HG02840 (cell line): ENCODE data around the gene CCKAR.

ENCODE experiments used
- ATAC-seq: cut with Tn5 transposase; IDR thresholded peaks from one replicate; pipeline ENCODE4 v1.9.1; 2021; ENCODE audit warnings: mild to moderate bottlenecking, moderate library complexity, moderate number of reproducible peaks; ENCODE audit not compliant: unreplicated experiment, low FRiP score

CCKAR gene

DNA sequence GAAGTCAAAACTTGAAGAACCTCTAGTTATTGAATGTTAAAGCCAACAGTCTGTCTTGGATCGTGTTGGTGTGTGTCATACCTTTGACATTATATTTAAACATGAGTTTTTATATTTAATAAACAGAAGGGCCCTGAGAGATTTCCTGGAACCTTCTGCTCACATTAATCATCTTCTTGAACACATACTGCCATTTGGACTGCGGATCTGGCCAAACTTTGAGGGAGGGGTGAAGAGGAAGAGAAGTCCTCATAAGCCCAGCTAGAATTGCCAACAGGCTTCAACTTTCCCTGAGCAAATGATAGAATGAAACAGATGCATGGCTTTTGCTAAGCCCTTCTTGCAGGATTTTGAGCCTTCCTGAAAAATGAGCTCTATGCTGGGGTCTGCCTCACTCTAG lies 27.4 kb downstream of the CCKAR start:
- no peak for ATAC-seq

DNA sequence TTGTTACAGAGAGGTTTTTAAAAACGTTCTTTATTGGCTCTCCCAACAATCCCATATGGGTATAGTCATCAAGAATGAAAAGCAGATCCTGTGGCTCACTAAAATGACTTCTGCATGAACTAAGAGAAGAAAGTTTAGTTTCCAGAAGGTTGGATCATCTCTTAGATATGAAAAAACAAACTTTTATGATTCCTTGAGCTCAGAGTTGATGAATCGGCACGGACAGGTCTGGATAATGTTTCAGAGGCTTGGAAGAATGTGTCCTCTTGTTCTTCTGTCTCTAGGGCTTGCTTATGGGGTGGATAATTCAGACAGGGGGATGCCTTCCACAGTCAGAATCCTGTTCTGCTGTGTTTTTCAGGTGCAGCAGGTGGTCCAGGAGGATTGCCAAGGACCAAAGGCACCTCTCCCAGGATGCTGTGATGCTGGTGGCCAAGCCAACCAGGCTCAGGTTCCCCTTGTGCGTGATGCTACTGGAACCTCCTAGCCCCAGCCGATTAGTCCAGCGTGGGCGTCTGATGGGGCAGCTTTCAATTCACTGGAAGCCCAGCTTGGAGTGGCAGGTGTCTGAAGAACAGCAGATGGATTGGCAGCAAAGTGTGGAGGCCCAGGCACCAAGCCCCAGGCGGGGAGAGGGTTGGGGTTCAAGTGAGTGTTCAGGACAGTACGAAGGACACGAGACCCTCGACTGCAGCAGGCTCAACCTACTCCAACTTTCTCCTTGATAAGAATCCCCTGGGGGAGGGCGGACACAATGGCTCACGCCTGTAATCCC lies 30.3 kb downstream of the CCKAR start:
- no peak for ATAC-seq

- ATAC-seq: no peak
Observed at GRCh38 chr4:26459054-26459755, 31.1 kb downstream of the CCKAR start.

- no peak for ATAC-seq
Observed at GRCh38 chr4:26458157-26458561, 32.1 kb downstream of the CCKAR start.

DNA sequence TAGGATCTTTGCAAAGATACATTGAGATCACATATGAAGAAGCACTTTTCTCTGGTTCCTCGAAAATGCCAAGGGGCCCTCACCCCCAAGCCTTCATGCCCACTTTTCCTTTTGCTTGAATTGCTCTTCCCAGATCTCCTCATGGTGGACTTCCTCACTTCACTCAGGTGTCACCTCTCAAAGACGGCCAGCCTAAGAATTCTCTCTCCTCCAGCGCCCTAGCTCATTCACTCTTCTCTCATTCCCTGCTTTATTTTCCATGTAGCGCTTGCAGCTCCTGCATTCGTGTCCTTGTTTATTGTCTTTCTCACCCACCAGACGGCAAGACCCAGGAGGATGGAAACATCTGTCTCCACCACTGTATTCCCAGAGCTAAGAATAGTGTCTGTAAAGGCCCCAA lies 32.9 kb downstream of the CCKAR start:
- no peak for ATAC-seq

DNA sequence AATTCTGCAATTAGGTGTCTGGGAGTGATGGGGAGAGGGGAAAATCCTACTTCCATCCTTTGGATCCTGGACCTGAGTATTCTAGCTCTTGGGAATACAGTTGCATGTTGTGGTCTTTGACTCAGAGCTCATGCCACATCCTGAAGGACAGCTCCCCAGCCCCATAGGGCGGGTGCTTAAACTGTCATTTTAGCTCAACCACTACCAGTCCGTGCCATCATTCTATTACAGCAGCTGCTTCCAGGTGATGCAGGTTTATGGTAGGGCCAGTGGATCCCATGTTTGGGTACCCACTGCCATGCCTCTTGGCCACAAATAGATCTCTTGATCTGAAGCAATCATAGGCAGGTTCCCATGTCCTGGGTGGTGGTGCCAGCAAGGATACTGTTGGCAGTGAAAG lies 34.7 kb downstream of the CCKAR start:
- no peak for ATAC-seq

DNA sequence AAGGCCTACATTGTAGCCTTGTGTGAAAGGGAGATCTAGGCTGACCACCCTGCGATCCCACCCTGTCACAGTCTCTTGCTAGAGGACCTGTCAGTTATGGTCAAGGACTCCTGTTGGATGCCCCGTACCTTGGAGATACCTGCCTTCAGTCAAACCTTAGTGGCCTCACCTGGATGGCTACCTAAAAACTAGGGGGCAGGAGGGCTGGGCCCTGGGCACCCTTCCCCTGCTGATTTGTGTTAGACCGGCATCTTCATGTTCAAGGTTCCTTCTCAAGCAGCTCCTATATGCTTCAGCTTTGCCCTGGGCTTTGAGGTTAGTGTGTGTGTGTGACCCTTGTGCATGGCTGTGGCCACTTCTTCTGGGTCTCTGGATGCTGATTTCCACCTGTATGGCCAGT lies 35.3 kb downstream of the CCKAR start:
- ATAC-seq: no peak

GRCh38 chr4:26452565-26453531 lies 37.4 kb downstream of the CCKAR start:
- ATAC-seq: no peak

DNA sequence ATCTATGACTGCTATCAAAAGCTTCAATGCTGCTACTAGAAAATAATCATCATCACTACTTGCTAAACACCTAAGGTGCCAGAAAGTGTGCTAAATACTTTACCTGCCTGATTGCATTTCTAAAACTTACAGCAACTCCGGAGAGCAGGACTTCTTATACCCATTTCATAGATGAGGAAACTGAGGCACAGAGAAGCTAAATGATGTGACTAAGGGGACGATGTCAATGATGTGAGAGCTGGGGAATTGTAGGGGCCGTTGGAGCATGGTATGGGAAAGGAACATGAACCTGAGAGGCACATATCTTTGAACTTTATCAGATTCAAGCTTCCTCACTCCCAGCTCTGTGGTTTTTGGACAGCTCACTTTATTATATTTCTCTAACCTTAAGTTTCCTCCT lies 38.7 kb downstream of the CCKAR start:
- ATAC-seq: no peak

DNA sequence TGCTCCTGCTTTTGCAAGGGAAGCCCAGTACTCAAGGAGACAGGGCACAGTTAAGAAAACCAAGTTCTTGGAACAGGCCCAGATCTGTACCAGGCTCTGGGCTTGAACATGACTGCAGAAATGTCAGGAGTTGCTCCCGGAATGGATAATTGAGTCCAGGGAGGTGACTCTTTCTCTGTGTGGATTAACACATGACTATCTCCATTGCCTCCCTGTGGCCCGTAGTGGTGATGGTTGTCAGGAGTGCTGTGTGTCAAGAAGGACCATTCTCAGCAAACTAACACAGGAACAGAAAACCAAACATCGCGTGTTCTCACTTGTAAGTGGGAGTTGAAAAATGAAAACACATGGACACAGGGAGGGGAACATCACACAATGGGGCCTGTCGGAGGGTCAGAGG lies 39.9 kb downstream of the CCKAR start:
- ATAC-seq: no peak

DNA sequence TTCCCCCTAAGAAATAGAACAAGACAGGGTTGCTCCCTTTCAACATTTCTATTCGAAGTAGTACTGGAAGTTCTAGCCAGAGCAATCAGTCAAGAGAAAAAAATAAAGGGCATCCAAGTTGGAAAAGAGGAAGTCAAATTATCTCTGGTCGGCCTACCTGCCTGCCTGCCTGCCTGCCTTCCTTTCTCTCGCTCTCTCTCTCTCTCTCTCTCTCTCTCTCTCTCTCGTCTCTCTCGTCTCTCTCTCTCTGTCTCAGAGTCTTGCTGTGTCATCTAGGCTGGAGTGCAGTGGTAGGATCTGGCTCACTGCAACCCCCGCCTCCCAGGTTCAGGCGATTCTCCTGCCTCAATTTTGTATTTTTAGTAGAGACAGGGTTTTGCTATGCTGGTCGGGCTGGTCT lies 42.9 kb downstream of the CCKAR start:
- no peak for ATAC-seq

DNA sequence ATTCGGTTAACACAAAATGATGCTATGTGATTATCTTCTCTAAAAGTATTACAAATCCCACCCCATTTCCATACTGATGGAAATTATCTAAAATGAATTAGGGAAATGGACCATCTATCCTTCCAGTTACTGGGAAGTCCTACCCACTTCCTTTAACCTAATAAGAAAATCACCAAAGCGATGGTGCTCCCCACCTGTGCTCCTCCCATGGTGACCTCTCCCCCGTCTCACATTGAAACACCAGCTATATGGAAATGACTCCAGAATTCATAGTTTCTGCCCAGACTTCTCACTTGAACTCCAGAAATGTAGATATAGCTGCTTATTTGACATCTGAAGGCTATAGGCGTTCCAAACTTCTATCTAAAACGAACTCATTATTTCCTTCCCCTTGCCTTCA lies 48.5 kb downstream of the CCKAR start:
- no peak for ATAC-seq

- ATAC-seq: no peak
Observed at GRCh38 chr4:26441102-26441501, 49.2 kb downstream of the CCKAR start.

GRCh38 chr4:26434030-26434639 lies 56.1 kb downstream of the CCKAR start:
- ATAC-seq: no peak

- no peak for ATAC-seq
Observed at GRCh38 chr4:26433556-26433955, 56.7 kb downstream of the CCKAR start.

DNA sequence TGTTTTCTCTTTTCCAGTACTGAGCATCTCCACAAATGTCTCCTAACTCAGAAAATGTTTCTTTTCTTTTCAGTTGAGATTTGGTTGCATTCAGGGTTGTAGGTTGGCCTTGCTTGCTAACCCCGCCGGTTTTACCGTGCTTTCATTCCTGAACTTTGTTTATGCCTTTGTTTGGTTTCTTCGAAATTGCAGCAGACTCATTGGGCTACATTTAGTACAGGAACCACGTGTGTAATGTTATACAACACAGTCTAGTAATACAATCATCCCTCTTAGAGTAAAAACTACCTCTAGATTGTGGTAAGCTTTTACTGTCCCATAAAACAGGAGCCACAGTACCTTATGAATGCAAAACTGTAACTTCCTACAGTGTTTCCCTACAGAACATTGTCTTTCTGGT lies 57.9 kb downstream of the CCKAR start:
- ATAC-seq: no peak

DNA sequence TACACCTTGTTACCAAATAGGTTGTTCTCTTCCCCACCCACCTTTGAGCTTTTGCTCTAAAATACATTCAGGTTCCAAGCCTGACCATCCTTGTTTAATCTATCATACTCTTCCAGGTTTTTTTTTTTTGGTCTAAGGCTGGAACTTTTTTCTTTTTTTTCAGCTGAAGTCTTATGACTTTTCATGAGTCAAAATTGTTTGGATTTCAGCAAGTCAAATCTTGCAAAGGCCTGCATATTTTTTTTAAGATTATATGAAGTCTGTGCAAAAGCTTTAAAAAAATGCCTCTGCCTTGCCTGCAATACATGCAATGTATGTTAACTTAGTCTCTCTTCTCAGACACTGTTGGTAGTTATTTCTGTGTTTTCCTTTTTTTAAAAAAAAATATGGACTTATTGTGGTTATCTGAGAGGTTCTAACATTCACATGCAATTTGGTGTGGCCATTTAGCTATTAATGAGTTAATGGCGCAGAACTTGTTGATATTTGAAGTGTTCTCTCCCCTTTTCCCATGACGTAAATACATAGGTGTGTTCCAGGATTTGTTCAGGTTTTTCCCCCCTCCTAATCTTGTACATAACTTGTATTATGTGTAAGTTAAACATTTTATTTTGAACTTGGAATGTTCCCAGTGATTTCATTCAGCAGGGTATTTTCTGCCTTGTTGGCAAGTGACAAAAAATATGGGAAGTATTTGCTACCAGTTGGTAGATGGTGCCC lies 58.7 kb downstream of the CCKAR start:
- ATAC-seq: no peak
